HG02588 (cell line): ENCODE data around the gene TRMO.

Experiments
- ATAC-seq: cut with Tn5 transposase; IDR thresholded peaks from one replicate; pipeline ENCODE4 v1.9.1; 2021; ENCODE audit warnings: mild to moderate bottlenecking, moderate library complexity; ENCODE audit not compliant: unreplicated experiment

The TRMO gene

GRCh38 chr9:97905228-97905627 lies 17.1 kb downstream of the TRMO start:
- no peak for ATAC-seq

- no peak for ATAC-seq
These were observed 17.6 kb downstream of the TRMO start for GRCh38 chr9:97904725-97905124.

- ATAC-seq, result no peak
These were observed 19.1 kb downstream of the TRMO start for GRCh38 chr9:97903177-97903576.

- no peak for ATAC-seq
These were observed 21.3 kb downstream of the TRMO start for GRCh38 chr9:97900738-97901565.

- ATAC-seq, result no peak
These were observed 22.1 kb downstream of the TRMO start for GRCh38 chr9:97900103-97900737.

DNA sequence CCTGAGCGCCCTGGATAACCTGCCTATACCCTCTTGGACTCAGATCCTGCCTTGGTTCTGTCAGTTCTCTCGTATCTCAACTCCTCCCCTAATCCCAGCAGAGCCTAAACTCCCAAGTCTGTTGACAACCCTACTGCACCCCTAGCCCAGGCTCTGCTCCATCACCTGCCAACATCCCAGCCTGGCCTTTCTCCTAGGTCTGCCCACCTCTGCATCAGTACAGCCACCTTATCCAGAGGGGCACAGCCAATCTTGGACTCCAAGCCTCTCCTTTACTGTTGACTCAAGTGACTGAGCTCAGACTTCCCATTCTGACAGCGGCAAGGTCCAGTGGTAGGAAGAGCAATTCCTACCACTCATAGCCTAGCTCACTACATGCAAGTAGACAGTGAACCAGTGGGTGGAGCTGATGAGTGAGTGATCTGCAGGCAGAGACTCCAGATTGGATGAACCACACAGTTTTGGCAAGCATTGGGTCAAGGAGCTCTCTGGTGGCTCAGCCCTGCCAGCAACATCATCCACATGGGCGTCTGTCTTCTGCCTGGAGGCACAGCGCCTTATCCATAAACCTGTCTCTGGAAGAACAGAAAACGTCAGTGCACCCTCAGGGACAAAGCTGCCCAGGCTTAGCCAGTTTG lies 26.5 kb downstream of the TRMO start:
- ATAC-seq, result no peak

- no peak for ATAC-seq
These were observed 27.1 kb downstream of the TRMO start for GRCh38 chr9:97895211-97895610.

GRCh38 chr9:97892421-97892820 lies 29.9 kb downstream of the TRMO start:
- no peak for ATAC-seq

GRCh38 chr9:97891736-97892135 lies 30.6 kb downstream of the TRMO start:
- no peak for ATAC-seq

- ATAC-seq, result no peak
These were observed 32.1 kb downstream of the TRMO start for GRCh38 chr9:97889941-97890887.

GRCh38 chr9:97880336-97880735 lies 42.0 kb downstream of the TRMO start:
- ATAC-seq, result no peak

DNA sequence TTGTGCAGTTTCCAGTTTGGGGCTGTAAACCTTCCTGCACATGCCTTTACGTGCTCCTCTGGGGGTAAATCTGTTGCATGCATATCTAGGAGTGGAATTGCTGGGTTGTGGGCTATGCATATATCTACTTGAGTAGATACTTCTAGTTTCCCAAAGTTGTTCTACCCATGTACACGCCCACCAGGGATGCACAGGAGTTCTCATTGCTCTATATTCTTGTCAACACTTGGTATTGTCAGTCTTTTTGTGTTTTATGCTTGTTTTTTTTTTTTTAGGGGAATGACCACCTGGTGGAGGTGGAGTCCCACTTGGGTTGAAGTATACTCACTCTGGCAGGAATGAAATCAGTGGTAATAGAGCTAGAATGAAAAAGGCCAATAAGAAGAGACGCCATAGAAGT lies 46.2 kb downstream of the TRMO start:
- no peak for ATAC-seq

DNA sequence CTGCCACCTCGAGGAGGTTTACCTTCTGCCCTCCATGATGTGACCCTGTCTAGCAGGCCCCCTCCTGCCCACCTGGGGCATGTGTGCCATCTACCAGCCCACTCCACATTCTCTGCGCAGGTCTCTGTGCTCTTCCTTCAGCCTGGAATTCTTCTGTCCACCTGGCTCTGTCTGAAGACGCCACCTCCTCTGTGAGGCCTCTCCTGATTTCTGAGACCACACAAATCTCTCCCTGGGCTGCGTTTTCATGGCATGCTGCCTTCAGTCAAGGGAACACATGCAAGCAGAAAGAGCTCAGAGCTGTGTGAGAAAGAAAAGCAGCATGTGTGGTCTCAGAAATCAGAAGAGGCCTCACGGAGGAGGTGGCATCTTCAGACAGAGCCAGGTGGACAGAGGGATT lies 47.2 kb downstream of the TRMO start:
- no peak for ATAC-seq

DNA sequence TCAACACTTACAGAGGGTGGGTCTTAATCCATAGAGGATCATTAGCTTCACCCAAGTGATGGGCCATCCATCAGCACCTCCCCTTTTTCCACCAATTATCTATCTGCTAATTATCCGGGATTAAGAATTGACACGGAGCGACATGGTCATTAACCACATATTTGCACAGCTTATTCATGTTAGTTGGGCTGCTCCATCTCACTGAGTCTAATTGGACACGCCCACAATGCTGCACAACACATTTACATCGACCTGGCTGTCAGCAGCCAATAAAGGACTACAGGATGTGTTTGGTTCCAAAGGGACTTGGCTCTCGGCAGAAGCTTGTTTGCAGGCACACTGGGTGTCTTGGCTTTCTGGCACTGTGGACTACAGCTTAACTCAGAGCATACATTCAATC lies 47.7 kb downstream of the TRMO start:
- no peak for ATAC-seq

DNA sequence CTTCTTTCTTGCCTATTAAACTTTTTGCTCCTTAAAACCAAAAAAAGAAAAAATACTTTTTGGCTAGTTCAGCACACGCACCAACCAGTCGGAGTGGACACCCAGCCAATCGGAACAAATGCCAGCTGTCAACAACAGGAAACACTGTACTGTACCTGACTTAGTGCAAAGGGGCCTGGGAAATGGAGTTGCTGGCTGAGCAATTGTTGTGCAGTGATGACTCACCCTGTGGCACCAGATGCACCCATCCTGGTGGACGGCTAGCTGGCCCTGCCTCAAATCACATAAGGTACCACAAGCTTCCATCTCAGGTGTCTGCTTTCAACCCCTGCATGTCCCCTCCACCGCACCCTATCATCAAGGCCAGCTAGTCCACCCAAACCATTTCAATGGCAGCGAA lies 48.4 kb downstream of the TRMO start:
- no peak for ATAC-seq

DNA sequence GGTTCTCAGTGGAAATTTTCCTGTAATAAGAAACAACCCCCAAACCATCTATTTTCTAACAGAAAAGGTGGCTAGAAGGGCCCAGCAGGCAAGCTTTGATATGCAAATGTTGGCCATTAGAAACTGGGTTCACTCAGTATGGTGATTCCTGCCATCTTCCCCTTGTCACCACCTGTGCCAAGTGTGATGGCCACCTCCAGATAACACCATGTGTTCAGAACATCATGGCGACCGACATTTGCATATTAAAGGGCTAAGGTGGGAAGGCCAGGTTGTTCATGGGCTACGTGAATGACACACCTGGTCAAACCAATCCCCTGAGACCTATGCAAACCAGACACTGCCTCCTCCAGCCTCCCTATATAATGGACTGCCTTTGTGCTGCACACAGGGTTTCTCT lies 48.9 kb downstream of the TRMO start:
- no peak for ATAC-seq

- ATAC-seq, result no peak
These were observed 53.4 kb downstream of the TRMO start for GRCh38 chr9:97868859-97869258.

- no peak for ATAC-seq
These were observed 55.5 kb downstream of the TRMO start for GRCh38 chr9:97866848-97867247.

DNA sequence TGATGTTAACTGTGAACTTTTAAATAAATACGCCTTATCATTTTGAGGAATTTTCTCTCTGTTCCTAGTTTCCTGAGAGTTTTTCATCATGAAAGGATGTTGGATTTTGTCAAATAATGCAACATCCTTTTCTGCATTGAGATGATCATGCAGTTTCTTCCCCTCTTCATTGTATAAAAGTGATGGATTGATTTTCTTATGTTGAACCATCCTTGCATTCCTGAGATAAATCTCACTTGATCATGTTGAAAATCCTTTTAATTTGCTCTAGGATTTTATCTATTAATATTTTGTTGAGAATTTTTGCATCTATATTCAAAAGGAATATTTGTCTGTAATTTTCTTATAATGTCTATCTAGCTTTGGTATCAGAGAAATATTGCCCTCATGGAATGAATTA lies 56.0 kb downstream of the TRMO start:
- no peak for ATAC-seq

GRCh38 chr9:97864396-97864795 lies 57.9 kb downstream of the TRMO start:
- ATAC-seq, result no peak

DNA sequence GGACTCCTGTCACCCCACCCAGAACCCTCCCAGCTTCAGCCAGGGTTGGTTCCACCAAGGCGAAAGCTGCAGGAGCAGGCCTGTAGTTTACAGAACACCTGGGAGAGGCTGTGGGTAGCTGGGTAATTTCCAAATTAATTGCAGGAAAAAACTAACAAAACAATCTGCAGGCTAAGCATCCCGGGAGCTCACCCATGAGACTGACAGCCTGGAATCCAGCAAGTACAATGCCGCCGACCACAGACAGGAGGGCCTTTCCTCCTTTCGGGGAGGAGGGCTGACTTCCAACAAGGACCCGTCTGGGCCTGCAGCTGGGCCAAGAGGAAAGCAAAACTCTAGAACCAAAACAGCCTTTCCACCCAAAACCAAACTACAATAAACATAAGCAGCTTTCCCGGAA lies 59.0 kb downstream of the TRMO start:
- ATAC-seq, result no peak
